ENCODE data around the gene YTHDF2. TPM values are rescaled to one million over a fixed set of nuclear protein-coding genes. Genes with fewer than 3 reads are reported as not detected.

YTHDF2 gene
- total RNA-seq, 4 donors from 2014 or later, result 24.4 to 83.7 (median 58.6) TPM

DNA sequence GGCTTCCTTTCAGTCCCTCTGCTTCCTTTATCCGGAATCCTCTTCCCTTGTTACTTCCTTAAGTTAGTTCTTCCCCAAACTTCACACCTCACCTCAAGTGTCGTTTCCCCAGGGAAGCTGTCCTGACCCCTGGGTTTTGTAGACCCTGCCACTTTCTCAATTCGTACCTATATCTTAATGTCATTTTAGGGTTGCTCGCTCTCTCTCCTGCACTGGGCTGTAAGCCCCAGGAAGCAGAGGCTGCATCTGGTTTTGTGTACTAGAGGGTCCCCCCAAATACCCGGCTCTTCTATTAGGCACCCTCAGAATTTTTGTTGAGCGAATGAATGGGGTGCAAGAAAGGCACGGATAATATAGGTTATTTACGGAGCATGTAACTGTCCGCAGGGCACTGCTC is 74.6 kb downstream of the YTHDF2 start:
- no peak for DNase-seq
- H3K27ac ChIP-seq, result no peak overlapping the region
- no peak for TF ChIP-seq POLR2A (IDR thresholded peaks at IDR 0.05)
- intact Hi-C loops (cut with DNase I; ENCODE audit: low total_unique reads), result no loop called here
- no peak overlapping the region for H3K4me3 ChIP-seq
- peaks cover 0 to 4% of the 10 kb centered on the region in 2 donors for H3K4me1 ChIP-seq
- no peaks in the 10 kb centered on the region for H3K36me3 ChIP-seq
- peaks cover 0 to 5% of the 10 kb centered on the region in 2 donors for H3K27me3 ChIP-seq
- no peaks in the 10 kb centered on the region for H3K9me3 ChIP-seq

DNA sequence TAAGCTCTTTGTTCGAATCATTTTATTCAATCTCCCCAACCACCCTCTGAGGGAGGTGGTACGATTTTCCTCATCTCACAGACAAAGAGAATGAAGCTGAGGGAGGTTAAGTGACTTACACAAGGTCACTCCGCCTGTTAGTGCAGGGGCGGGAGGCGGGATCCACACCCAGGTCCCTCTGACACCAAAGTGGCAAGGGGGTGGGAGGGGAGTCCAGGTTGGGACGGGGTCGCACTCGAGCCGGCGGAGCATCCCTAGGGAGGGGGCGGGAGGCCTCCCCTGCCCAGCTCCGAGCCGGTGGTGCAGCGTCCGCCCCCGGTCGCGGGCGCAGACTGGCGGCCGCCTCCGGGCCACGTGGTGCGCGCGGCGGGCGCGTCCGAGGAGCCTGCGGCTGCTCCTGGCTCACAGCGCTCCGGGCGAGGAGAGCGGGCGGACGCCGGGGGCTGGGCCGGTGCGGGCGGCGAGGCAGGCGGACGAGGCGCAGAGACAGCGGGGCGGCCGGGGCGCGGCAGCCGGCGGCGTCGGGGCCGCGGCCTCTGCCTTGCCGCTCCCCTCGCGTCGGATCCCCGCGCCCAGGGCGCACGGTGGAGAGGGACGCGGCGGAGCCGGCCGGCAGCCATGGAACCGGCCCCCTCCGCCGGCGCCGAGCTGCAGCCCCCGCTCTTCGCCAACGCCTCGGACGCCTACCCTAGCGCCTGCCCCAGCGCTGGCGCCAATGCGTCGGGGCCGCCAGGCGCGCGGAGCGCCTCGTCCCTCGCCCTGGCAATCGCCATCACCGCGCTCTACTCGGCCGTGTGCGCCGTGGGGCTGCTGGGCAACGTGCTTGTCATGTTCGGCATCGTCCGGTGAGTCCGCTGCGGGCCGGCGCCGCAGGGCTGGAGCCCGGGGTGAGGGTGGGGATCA is 75.3 kb downstream of the YTHDF2 start, which contains the start of gene OPRD1:
OPRD1 (plus strand) TSS at position 405 of the 903 bp plus-strand sequence; CDS start at position 619, 214 bp downstream.
- H3K27me3 ChIP-seq, result peaks cover 0 to 5% of the 10 kb centered on the region in 2 donors
- intact Hi-C loops (cut with DNase I; ENCODE audit: low total_unique reads), result no loop called here

DNA sequence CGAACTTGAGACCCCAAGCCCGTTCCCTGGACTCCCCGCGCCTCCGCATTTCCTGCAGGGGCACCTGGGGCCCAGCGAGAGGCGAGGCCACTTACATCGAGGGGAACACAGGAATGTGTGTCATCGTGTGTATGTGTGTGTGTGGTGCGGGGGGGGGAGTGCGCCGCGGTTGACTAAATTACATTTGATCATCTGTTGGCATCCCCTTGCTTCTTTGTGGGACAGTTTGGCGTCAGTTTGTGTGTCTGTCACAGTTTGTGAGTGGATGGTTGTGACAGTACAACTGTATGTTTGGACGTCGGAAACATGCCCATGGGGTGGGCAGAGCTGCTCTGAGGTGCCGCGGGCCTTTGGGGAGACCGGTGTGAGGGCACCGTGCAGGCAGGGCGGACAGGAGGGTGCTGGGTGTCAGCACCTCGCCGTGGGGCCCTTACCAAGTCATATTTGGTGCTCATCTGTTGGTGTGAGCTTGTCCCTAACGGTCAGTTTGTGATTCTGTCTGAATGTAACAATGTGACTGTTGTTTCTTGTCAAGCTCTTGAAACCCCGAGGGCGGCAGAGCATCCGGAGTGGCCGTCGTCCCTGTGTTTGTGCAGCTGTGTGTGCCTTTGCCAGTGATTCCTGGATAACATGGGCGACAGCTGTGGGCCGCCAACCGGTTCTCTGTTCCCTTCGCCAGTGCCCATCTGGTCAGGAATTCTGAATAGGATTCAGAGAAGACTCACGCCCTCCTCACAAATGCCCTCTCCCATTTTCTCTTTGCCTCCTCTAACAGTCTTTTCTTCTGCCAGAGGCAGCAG is 76.1 kb downstream of the YTHDF2 start:
- TF ChIP-seq POLR2A (IDR thresholded peaks at IDR 0.05), result no peak
- TF ChIP-seq, protein P1, sequence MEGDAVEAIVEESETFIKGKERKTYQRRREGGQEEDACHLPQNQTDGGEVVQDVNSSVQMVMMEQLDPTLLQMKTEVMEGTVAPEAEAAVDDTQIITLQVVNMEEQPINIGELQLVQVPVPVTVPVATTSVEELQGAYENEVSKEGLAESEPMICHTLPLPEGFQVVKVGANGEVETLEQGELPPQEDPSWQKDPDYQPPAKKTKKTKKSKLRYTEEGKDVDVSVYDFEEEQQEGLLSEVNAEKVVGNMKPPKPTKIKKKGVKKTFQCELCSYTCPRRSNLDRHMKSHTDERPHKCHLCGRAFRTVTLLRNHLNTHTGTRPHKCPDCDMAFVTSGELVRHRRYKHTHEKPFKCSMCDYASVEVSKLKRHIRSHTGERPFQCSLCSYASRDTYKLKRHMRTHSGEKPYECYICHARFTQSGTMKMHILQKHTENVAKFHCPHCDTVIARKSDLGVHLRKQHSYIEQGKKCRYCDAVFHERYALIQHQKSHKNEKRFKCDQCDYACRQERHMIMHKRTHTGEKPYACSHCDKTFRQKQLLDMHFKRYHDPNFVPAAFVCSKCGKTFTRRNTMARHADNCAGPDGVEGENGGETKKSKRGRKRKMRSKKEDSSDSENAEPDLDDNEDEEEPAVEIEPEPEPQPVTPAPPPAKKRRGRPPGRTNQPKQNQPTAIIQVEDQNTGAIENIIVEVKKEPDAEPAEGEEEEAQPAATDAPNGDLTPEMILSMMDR (IDR thresholded peaks at IDR 0.05), result no peak
- H3K36me3 ChIP-seq, result no peaks in the 10 kb centered on the region
- H3K4me1 ChIP-seq, result peaks cover 0 to 4% of the 10 kb centered on the region in 2 donors
- H3K27ac ChIP-seq, result no peak overlapping the region
- no peaks in the 10 kb centered on the region for H3K9me3 ChIP-seq
- H3K4me3 ChIP-seq, result no peak overlapping the region
- DNase-seq, result no peak
- peaks cover 0 to 5% of the 10 kb centered on the region in 2 donors for H3K27me3 ChIP-seq
- intact Hi-C loops (cut with DNase I; ENCODE audit: low total_unique reads), result no loop called here

More for the DNA sequence above, 75.3 kb downstream of the YTHDF2 start, which contains the start of gene OPRD1:
- H3K27ac ChIP-seq, result no peak within 1 kb of the TSS
- no peak for TF ChIP-seq POLR2A (IDR thresholded peaks at IDR 0.05)
- TF ChIP-seq, protein P1 (IDR thresholded peaks at IDR 0.05), result no peak
- DNase-seq, result no peak
- no peak within 1 kb of the TSS for H3K4me3 ChIP-seq
- no peaks in the 10 kb centered on the region for H3K36me3 ChIP-seq
- H3K4me1 ChIP-seq, result peaks cover 0 to 4% of the 10 kb centered on the region in 2 donors
- no peaks in the 10 kb centered on the region for H3K9me3 ChIP-seq

DNA sequence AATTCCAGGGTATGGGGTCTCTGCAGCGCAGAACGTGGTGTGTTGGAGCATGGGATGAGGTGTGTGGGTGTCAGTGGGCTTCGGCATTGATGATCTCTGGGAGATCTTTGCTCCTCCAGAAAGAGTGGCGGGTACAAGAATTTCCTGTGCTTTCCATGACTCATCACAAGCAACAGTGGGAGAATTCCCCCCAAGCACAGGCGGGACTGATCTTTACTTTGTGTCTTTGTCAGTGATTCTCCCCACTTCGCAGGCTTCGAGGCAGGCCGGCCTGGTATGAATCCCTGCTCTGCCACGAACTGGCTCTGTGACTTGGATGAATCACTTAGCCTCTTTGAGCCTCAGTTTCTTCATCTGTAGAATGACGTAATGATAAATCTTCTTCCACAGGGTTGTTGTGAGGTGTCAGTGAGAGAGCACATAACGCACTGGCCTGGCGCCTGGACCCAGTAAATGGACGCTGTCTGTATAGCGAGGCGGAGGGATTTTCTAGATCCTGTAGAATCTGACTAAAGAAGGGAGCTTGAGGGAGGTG is 77.3 kb downstream of the YTHDF2 start:
- intact Hi-C loops (cut with DNase I; ENCODE audit: low total_unique reads), result no loop called here
- Histone ChIP-seq H3K9me3 (no peaks in the 10 kb centered on the region), H3K36me3 (no peaks in the 10 kb centered on the region), H3K4me3 (no peak overlapping the region), H3K4me1 (peaks cover 0 to 4% of the 10 kb centered on the region in 2 donors), H3K27me3 (peaks cover 0 to 5% of the 10 kb centered on the region in 2 donors), H3K27ac (no peak overlapping the region)
- TF ChIP-seq, protein P1 (IDR thresholded peaks at IDR 0.05), result no peak
- no peak for TF ChIP-seq POLR2A (IDR thresholded peaks at IDR 0.05)
- no peak for DNase-seq

DNA sequence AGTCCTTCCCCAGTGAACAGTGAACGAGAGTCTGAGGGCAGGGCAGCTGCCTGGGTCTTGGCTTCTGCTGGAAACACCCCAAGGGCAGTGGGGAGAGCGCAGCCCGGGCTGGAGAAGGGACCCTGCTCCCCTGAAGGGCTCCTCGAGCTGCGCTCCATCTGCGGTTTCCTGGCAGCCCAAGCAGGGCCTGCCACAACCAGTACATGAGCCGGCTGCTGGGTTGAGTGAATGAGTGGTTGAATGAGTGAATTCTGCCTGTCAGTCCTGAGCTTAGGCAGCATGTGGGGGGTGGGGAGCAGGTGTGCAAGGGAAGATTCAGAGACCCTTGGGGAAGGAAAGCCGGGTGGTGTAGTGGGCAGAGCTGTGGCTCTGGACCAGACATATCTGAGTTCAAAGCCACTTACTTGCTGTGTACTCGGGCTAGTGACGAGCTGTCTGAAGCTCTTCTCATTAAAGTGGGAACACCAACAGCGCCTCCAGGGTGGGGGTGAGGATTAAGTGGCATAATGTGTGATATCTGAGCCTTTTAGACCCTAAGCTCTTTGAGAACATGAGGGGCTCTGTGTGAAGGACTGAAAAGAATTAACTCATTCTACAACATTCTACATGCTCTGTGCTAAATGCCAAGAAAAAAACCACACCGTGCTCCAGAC is 78.9 kb downstream of the YTHDF2 start:
- DNase-seq, result no peak
- H3K4me1 ChIP-seq, result peaks cover 0 to 4% of the 10 kb centered on the region in 2 donors
- TF ChIP-seq, protein P1 (IDR thresholded peaks at IDR 0.05), result no peak
- no peak for TF ChIP-seq POLR2A (IDR thresholded peaks at IDR 0.05)
- H3K9me3 ChIP-seq, result no peaks in the 10 kb centered on the region
- H3K36me3 ChIP-seq, result no peaks in the 10 kb centered on the region
- peaks cover 0 to 5% of the 10 kb centered on the region in 2 donors for H3K27me3 ChIP-seq
- intact Hi-C loops (cut with DNase I; ENCODE audit: low total_unique reads), result no loop called here
- no peak overlapping the region for H3K4me3 ChIP-seq
- H3K27ac ChIP-seq, result no peak overlapping the region
